CD4-positive, alpha-beta memory T cell (primary cell): ENCODE data around the gene DNAJC30. TPM values are rescaled to one million over a fixed set of nuclear protein-coding genes. Genes with fewer than 3 reads are reported as not detected.
A peak's percentile ranks its signal among the peaks of the same experiment; 100 is the strongest.
"Not testable (repeated sequence)": the region's sequence is repeated elsewhere in the genome, so short reads cannot be mapped to it uniquely, and the experiment has no call there.

ENCODE experiments used
- CTCF ChIA-PET: fragments of 350-600 bp; sonication (Branson Sonifier 250); formaldehyde crosslinking; loops from one replicate; lab custom pipeline; 2021; ENCODE audit warnings: inconsistent platforms; ENCODE audit not compliant: partially characterized antibody; lab: Charles Lee
- POLR2A ChIA-PET: fragments of 350-600 bp; sonication (Branson Sonifier 250); formaldehyde crosslinking; loops from one replicate; lab custom pipeline; 2021; ENCODE audit not compliant: partially characterized antibody; lab: Charles Lee
- DNase-seq, 5 donors: peaks; one replicate each; pipeline versions ENCODE4 v3.0.0 to v3.0.0-alpha.2; 2020 to 2022; ENCODE audit warnings: mixed read lengths in 1 of 5
- H3K27ac ChIP-seq: one replicate; pipeline ENCODE4 v1.7.0; 2013; ENCODE audit warnings: low read depth, low read length
- H3K27me3 ChIP-seq: 2 replicates; pipeline ENCODE4 v1.7.0; 2013; ENCODE audit warnings: mild to moderate bottlenecking, low read length, moderate library complexity; ENCODE audit not compliant: insufficient read depth
- H3K36me3 ChIP-seq: 2 replicates; pipeline ENCODE4 v1.7.0; 2013; ENCODE audit warnings: mild to moderate bottlenecking, low read length, moderate library complexity; ENCODE audit not compliant: insufficient read depth
- H3K4me1 ChIP-seq: 2 replicates; pipeline ENCODE4 v1.7.0; 2013; ENCODE audit warnings: mild to moderate bottlenecking, low read length, moderate library complexity; ENCODE audit not compliant: insufficient read depth
- H3K4me3 ChIP-seq, 2 donors: one replicate each; pipeline ENCODE4 v1.7.0; 2013; ENCODE audit warnings: low read length in 2 of 2, mild to moderate bottlenecking in 1 of 2
- H3K9me3 ChIP-seq, 2 donors: one replicate each; pipeline ENCODE4 v1.7.0; 2013; ENCODE audit warnings: low read length in 2 of 2, control low read depth in 1 of 2; ENCODE audit not compliant: control insufficient read depth in 1 of 2
- H3K27ac Mint-ChIP-seq, 7 donors: one replicate each; pipeline ENCODE4 v1.8.0; 2020 to 2021; ENCODE audit warnings: mixed read lengths in 7 of 7, mild to moderate bottlenecking in 6 of 7, inconsistent platforms in 3 of 7, moderate library complexity in 3 of 7
- H3K27me3 Mint-ChIP-seq, 2 donors: one replicate each; pipeline ENCODE4 v1.8.0; 2020 to 2021; ENCODE audit warnings: mixed read lengths in 2 of 2
- H3K36me3 Mint-ChIP-seq, 2 donors: one replicate each; pipeline ENCODE4 v1.8.0; 2020 to 2021; ENCODE audit warnings: mixed read lengths in 2 of 2, inconsistent platforms in 1 of 2, mild to moderate bottlenecking in 1 of 2
- H3K4me1 Mint-ChIP-seq, 4 donors: one replicate each; pipeline ENCODE4 v1.8.0; 2020 to 2021; ENCODE audit warnings: mixed read lengths in 4 of 4, mild to moderate bottlenecking in 1 of 4
- H3K4me3 Mint-ChIP-seq, 8 donors: one replicate each; pipeline ENCODE4 v1.8.0; 2020 to 2021; ENCODE audit warnings: mixed read lengths in 8 of 8, mild to moderate bottlenecking in 7 of 8, moderate library complexity in 6 of 8, inconsistent platforms in 3 of 8
- H3K9me3 Mint-ChIP-seq, 8 donors: one replicate each; pipeline ENCODE4 v1.8.0; 2020 to 2021; ENCODE audit warnings: mixed read lengths in 8 of 8, mild to moderate bottlenecking in 5 of 8, inconsistent platforms in 3 of 8, moderate library complexity in 1 of 8
- intact Hi-C: fragments of 100-400 bp; cut with micrococcal nuclease; formaldehyde crosslinking; loops from one replicate; pipeline ENCODE4 v1.15.1; 2023
- polyA plus RNA-seq, 2 donors: library from polyadenylated mRNA; unstranded; fragments of 300-500 nt; fragmentation: Illumina TruSeq; gene quantifications; one replicate each; pipeline ENCODE4 v1.2.3, GENCODE V29; 2021
- total RNA-seq, 2 experiments: library from RNA; stranded (reverse); gene quantifications; one replicate each; pipeline ENCODE4 v1.2.3, GENCODE V29; 2021

The DNAJC30 gene
- total and polyA plus RNA-seq, 4 experiments from 2014 or later = 8.3 to 16.5 (median 12.8) TPM

- H3K36me3 ChIP-seq = peaks cover 18% of the 10 kb centered on the region
- DNase-seq = no peak
- Mint-ChIP-seq H3K36me3 (peaks cover 19 to 37% of the 10 kb centered on the region in 2 donors), H3K4me3 (peak overlapping the region; percentile 94 to 99 (median 96)), H3K9me3 (peaks cover 0 to 1% (median 0%) of the 10 kb centered on the region in 8 donors), H3K4me1 (peaks cover 19 to 47% (median 31%) of the 10 kb centered on the region in 4 donors), H3K27me3 (no peaks in the 10 kb centered on the region), H3K27ac (peak overlapping the region; percentile 94 to 97 (median 95))
- H3K9me3 ChIP-seq = no peaks in the 10 kb centered on the region
- POLR2A ChIA-PET = interaction anchor here (1.0 to 1.3 kb wide), 3 partner anchors 16 to 34 kb away, joined by 3 to 4 read pairs (median 3); no protein-coding TSS in a partner anchor
- no peaks in the 10 kb centered on the region for H3K27me3 ChIP-seq
- peaks cover 28% of the 10 kb centered on the region for H3K4me1 ChIP-seq
- intact Hi-C loops = loop anchor here (1.0 kb wide), 5 partner anchors 17 to 127 kb away; partner anchors contain the start of genes ABHD11, BCL7B, TBL2 and VPS37D
- peak overlapping the region; percentile 78 for H3K27ac ChIP-seq
- peak overlapping the region; percentile 89 to 98 for H3K4me3 ChIP-seq
- CTCF ChIA-PET = no interaction called here
These were observed 788 bp upstream of the DNAJC30 start for GRCh38 chr7:73683788-73684693.

GRCh38 chr7:73682745-73683055 is 553 bp downstream of the DNAJC30 start:
- H3K4me1 Mint-ChIP-seq = peaks cover 15 to 47% (median 30%) of the 10 kb centered on the region in 4 donors
- Histone ChIP-seq H3K27me3 (no peaks in the 10 kb centered on the region), H3K36me3 (peaks cover 14% of the 10 kb centered on the region), H3K4me3 (peak overlapping the region; percentile 25 to 89), H3K4me1 (peaks cover 28% of the 10 kb centered on the region), H3K9me3 (no peaks in the 10 kb centered on the region), H3K27ac (peak overlapping the region; percentile 78)
- no peaks in the 10 kb centered on the region for H3K9me3 Mint-ChIP-seq
- POLR2A ChIA-PET = no interaction called here
- H3K27ac Mint-ChIP-seq = peak overlapping the region; percentile 78 to 97 (median 94)
- DNase-seq = no peak
- CTCF ChIA-PET = no interaction called here
- H3K27me3 Mint-ChIP-seq = no peaks in the 10 kb centered on the region
- intact Hi-C loops = loop anchor here (1.0 kb wide), 5 partner anchors 15 to 125 kb away; partner anchors contain the start of genes ABHD11, BCL7B, TBL2 and VPS37D
- peak overlapping the region; percentile 94 to 99 (median 96) for H3K4me3 Mint-ChIP-seq
- peaks cover 19 to 39% of the 10 kb centered on the region in 2 donors for H3K36me3 Mint-ChIP-seq

- Histone ChIP-seq H3K36me3 (peaks cover 4% of the 10 kb centered on the region), H3K4me1 (peaks cover 28% of the 10 kb centered on the region), H3K4me3 (no peak overlapping the region), H3K27ac (no peak overlapping the region), H3K9me3 (no peaks in the 10 kb centered on the region), H3K27me3 (no peaks in the 10 kb centered on the region)
- H3K4me3 Mint-ChIP-seq = peak overlapping the region in 7 of 8 donors; percentile 37 to 99 (median 96)
- H3K4me1 Mint-ChIP-seq = peaks cover 14 to 39% (median 26%) of the 10 kb centered on the region in 4 donors
- peak overlapping the region in 3 of 7 donors; percentile 6 to 94 (median 34) for H3K27ac Mint-ChIP-seq
- H3K36me3 Mint-ChIP-seq = peaks cover 11 to 28% of the 10 kb centered on the region in 2 donors
- H3K9me3 Mint-ChIP-seq = no peaks in the 10 kb centered on the region
- no peak for DNase-seq
- POLR2A ChIA-PET = interaction anchor here (1.0 kb wide), 1 partner anchor 12 kb away, joined by 3 read pairs; no protein-coding TSS in a partner anchor
- no peaks in the 10 kb centered on the region for H3K27me3 Mint-ChIP-seq
- CTCF ChIA-PET = interaction anchor here (1.0 kb wide), 1 partner anchor 13 kb away, joined by 3 read pairs; no protein-coding TSS in a partner anchor
- intact Hi-C loops = no loop called here
These were observed 2.2 kb downstream of the DNAJC30 start for GRCh38 chr7:73681031-73681430.

- CTCF ChIA-PET = interaction anchor here (1.0 kb wide), 1 partner anchor 12 kb away, joined by 3 read pairs; no protein-coding TSS in a partner anchor
- Histone ChIP-seq H3K4me1 (peaks cover 28% of the 10 kb centered on the region), H3K4me3 (no peak overlapping the region), H3K27me3 (no peaks in the 10 kb centered on the region), H3K36me3 (peaks cover 4% of the 10 kb centered on the region), H3K27ac (no peak overlapping the region), H3K9me3 (no peaks in the 10 kb centered on the region)
- H3K4me1 Mint-ChIP-seq = peaks cover 13 to 38% (median 25%) of the 10 kb centered on the region in 4 donors
- H3K27ac Mint-ChIP-seq = peak overlapping the region in 1 of 7 donors; percentile 35
- no peaks in the 10 kb centered on the region for H3K9me3 Mint-ChIP-seq
- DNase-seq = no peak
- no peaks in the 10 kb centered on the region for H3K27me3 Mint-ChIP-seq
- intact Hi-C loops = no loop called here
- H3K4me3 Mint-ChIP-seq = peak overlapping the region in 5 of 8 donors; percentile 50 to 99 (median 60)
- H3K36me3 Mint-ChIP-seq = peaks cover 10 to 27% of the 10 kb centered on the region in 2 donors
- POLR2A ChIA-PET = interaction anchor here (1.0 kb wide), 1 partner anchor 11 kb away, joined by 3 read pairs; no protein-coding TSS in a partner anchor
These were observed 2.8 kb downstream of the DNAJC30 start for GRCh38 chr7:73680501-73680900.

- H3K9me3 ChIP-seq = no peaks in the 10 kb centered on the region
- no peak overlapping the region for H3K4me3 ChIP-seq
- ChIA-PET CTCF (no interaction called here), POLR2A (no interaction called here)
- Mint-ChIP-seq H3K36me3 (peaks cover 10 to 27% of the 10 kb centered on the region in 2 donors), H3K4me1 (peaks cover 13 to 33% (median 24%) of the 10 kb centered on the region in 4 donors), H3K27ac (no peak overlapping the region), H3K27me3 (no peaks in the 10 kb centered on the region), H3K4me3 (peak overlapping the region in 1 of 8 donors; percentile 25), H3K9me3 (no peaks in the 10 kb centered on the region)
- peaks cover 28% of the 10 kb centered on the region for H3K4me1 ChIP-seq
- H3K36me3 ChIP-seq = peaks cover 4% of the 10 kb centered on the region
- no peaks in the 10 kb centered on the region for H3K27me3 ChIP-seq
- intact Hi-C loops = no loop called here
- no peak overlapping the region for H3K27ac ChIP-seq
- no peak for DNase-seq
These were observed 3.5 kb downstream of the DNAJC30 start for GRCh38 chr7:73679709-73680108.

- no peaks in the 10 kb centered on the region for H3K9me3 ChIP-seq
- no peak for DNase-seq
- Mint-ChIP-seq H3K27me3 (no peaks in the 10 kb centered on the region), H3K27ac (peak overlapping the region in 1 of 7 donors; percentile 32), H3K36me3 (peaks cover 10 to 25% of the 10 kb centered on the region in 2 donors), H3K9me3 (no peaks in the 10 kb centered on the region), H3K4me1 (peaks cover 11 to 31% (median 20%) of the 10 kb centered on the region in 4 donors), H3K4me3 (no peak overlapping the region)
- POLR2A ChIA-PET = interaction anchor here (0.8 kb wide), 1 partner anchor 11 kb away, joined by 3 read pairs; the partner anchor contains the start of gene VPS37D
- H3K27me3 ChIP-seq = no peaks in the 10 kb centered on the region
- no peak overlapping the region for H3K4me3 ChIP-seq
- no peak overlapping the region for H3K27ac ChIP-seq
- intact Hi-C loops = no loop called here
- CTCF ChIA-PET = no interaction called here
- peaks cover 22% of the 10 kb centered on the region for H3K4me1 ChIP-seq
- H3K36me3 ChIP-seq = peaks cover 4% of the 10 kb centered on the region
These were observed 4.4 kb downstream of the DNAJC30 start for GRCh38 chr7:73678862-73679261.

- intact Hi-C loops, H3K4me3 ChIP-seq, POLR2A ChIA-PET, H3K4me3 Mint-ChIP-seq, H3K27ac Mint-ChIP-seq, H3K36me3 ChIP-seq, H3K4me1 ChIP-seq, H3K27me3 Mint-ChIP-seq, DNase-seq, H3K27me3 ChIP-seq, H3K9me3 Mint-ChIP-seq, H3K4me1 Mint-ChIP-seq, H3K27ac ChIP-seq, H3K9me3 ChIP-seq: not testable (repeated sequence)
- CTCF ChIA-PET = interaction anchor here (1.0 to 1.3 kb wide), 4 partner anchors 49 to 69 kb away, joined by 3 to 4 read pairs (median 4); no protein-coding TSS in a partner anchor
- peaks cover 10 to 13% of the 10 kb centered on the region in 2 donors for H3K36me3 Mint-ChIP-seq
These were observed 7.2 kb downstream of the DNAJC30 start for GRCh38 chr7:73676062-73676461.
